Muscle layer of colon (tissue), 2 donors: ENCODE data around the gene TAS2R19.
"Not testable (repeated sequence)": the region's sequence is repeated elsewhere in the genome, so short reads cannot be mapped to it uniquely, and the experiment has no call there.

Experiments
- H3K27ac ChIP-seq: one replicate; pipeline ENCODE4 v1.7.0; 2013; ENCODE audit warnings: low read depth, mild to moderate bottlenecking, low read length, moderate library complexity
- H3K27me3 ChIP-seq, 2 donors: one replicate each; pipeline ENCODE4 v1.7.0; 2013; ENCODE audit warnings: low read length in 2 of 2, mild to moderate bottlenecking in 2 of 2; ENCODE audit not compliant: insufficient read depth in 2 of 2, control insufficient read depth in 1 of 2
- H3K36me3 ChIP-seq: one replicate; pipeline ENCODE4 v1.7.0; 2013; ENCODE audit warnings: mild to moderate bottlenecking, low read length; ENCODE audit not compliant: insufficient read depth
- H3K4me1 ChIP-seq: one replicate; pipeline ENCODE4 v1.7.0; 2013; ENCODE audit warnings: mild to moderate bottlenecking, low read length; ENCODE audit not compliant: insufficient read depth
- H3K4me3 ChIP-seq, 2 donors: one replicate each; pipeline ENCODE4 v1.7.0; 2013; ENCODE audit warnings: low read length in 2 of 2, low read depth in 1 of 2, mild to moderate bottlenecking in 1 of 2, moderate library complexity in 1 of 2
- H3K9ac ChIP-seq: one replicate; pipeline ENCODE4 v1.7.0; 2013; ENCODE audit warnings: low read length
- H3K9me3 ChIP-seq: one replicate; pipeline ENCODE4 v1.7.0; 2013; ENCODE audit warnings: mild to moderate bottlenecking, low read length
- donor health status: abdominal sarcoma.
- donor health status: Adenocarcinoma of cecum.

TAS2R19 gene

GRCh38 chr12:11039171-11039570 lies 16.8 kb upstream of the TAS2R19 start:
- no peak overlapping the region for H3K27ac ChIP-seq
- no peak overlapping the region for H3K4me3 ChIP-seq
- H3K9me3 ChIP-seq: no peaks in the 10 kb centered on the region
- no peaks in the 10 kb centered on the region for H3K36me3 ChIP-seq
- no peak overlapping the region for H3K9ac ChIP-seq
- H3K4me1 ChIP-seq: no peaks in the 10 kb centered on the region
- no peaks in the 10 kb centered on the region for H3K27me3 ChIP-seq

GRCh38 chr12:11033959-11034358 lies 11.5 kb upstream of the TAS2R19 start:
- not testable (repeated sequence) for H3K4me1 ChIP-seq, H3K27ac ChIP-seq, H3K9ac ChIP-seq, H3K4me3 ChIP-seq, H3K27me3 ChIP-seq, H3K9me3 ChIP-seq, H3K36me3 ChIP-seq

DNA sequence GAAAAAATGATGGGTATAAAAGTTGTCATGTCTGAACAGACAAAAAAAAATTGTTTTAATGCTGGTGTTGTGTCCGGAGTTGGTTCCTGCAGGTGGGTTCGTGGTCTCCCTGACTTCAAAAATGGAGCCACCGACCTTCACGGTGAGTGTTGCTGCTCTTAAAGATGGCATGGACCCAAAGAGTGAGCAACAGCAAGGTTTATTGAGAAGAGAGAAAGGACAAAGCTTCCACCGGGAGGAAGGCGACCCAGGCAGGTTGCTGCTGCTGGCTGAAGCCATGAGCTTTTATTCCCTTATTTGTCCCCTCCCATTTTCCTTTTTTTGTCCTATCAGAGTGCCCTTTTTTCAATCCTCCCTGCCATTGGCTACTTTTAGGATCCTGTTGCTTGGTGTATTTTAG lies 8.9 kb upstream of the TAS2R19 start, which contains the start of gene TAS2R31:
TSS of gene TAS2R31 (minus strand) at position 101 of the 400 bp plus-strand sequence. CDS start at position 29, 72 bp downstream.
- H3K27ac ChIP-seq: no peak within 1 kb of the TSS
- H3K4me1 ChIP-seq: no peaks in the 10 kb centered on the region
- no peaks in the 10 kb centered on the region for H3K9me3 ChIP-seq

DNA sequence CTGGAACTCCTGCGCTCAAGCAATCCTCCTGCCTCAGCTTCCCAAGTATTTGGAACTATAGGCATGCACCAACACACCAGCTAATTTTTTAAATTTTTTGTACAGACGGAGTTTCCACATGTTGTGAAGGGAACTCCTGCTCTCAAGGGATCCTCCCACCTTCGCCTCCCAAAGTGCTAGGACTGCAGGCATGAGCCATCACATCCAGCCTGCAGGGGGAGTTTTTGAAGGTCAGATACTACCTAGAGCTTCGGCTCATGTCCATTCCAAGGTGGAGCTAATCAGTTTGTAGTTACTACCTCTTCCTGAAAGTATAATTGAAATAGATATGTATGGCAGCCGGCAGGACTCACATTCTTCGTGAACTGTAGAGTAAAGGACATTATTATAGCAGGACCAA lies 3.7 kb upstream of the TAS2R19 start:
- Histone ChIP-seq H3K27ac (no peak overlapping the region), H3K9me3 (no peaks in the 10 kb centered on the region), H3K36me3 (no peaks in the 10 kb centered on the region), H3K4me3 (no peak overlapping the region), H3K27me3 (no peaks in the 10 kb centered on the region), H3K9ac (no peak overlapping the region), H3K4me1 (no peaks in the 10 kb centered on the region)

More for the DNA sequence above, 8.9 kb upstream of the TAS2R19 start, which contains the start of gene TAS2R31:
- H3K9ac ChIP-seq: no peak within 1 kb of the TSS
- no peaks in the 10 kb centered on the region for H3K36me3 ChIP-seq
- no peak within 1 kb of the TSS for H3K4me3 ChIP-seq
- H3K27me3 ChIP-seq: no peaks in the 10 kb centered on the region

- no peaks in the 10 kb centered on the region for H3K4me1 ChIP-seq
- no peaks in the 10 kb centered on the region for H3K9me3 ChIP-seq
- H3K27me3 ChIP-seq: no peaks in the 10 kb centered on the region
- no peak overlapping the region for H3K9ac ChIP-seq
- no peak overlapping the region for H3K27ac ChIP-seq
- no peak overlapping the region for H3K4me3 ChIP-seq
- H3K36me3 ChIP-seq: no peaks in the 10 kb centered on the region
Observed at GRCh38 chr12:11023387-11023786, 967 bp upstream of the TAS2R19 start.

DNA sequence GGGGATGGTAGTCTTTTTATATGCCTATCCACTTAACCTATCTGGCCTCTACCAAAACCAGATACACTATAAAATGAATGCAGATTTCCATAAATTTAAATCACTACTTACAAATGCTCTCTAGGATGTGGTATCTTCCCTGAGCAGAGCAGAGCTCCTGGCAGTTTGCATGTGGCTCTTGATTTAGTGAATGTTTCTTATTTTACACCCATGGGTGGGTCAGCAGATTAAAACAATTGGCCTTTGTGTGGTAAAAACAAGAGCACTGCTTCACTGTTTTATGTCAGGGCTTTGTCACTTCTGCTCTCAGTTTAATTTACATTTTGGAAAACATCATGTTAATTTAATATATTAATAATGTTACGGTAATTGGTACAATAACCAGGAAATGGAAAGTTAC lies 5.5 kb downstream of the TAS2R19 start:
- Histone ChIP-seq H3K4me1 (no peaks in the 10 kb centered on the region), H3K27me3 (no peaks in the 10 kb centered on the region), H3K36me3 (no peaks in the 10 kb centered on the region), H3K4me3 (no peak overlapping the region), H3K9me3 (no peaks in the 10 kb centered on the region), H3K27ac (no peak overlapping the region), H3K9ac (no peak overlapping the region)

DNA sequence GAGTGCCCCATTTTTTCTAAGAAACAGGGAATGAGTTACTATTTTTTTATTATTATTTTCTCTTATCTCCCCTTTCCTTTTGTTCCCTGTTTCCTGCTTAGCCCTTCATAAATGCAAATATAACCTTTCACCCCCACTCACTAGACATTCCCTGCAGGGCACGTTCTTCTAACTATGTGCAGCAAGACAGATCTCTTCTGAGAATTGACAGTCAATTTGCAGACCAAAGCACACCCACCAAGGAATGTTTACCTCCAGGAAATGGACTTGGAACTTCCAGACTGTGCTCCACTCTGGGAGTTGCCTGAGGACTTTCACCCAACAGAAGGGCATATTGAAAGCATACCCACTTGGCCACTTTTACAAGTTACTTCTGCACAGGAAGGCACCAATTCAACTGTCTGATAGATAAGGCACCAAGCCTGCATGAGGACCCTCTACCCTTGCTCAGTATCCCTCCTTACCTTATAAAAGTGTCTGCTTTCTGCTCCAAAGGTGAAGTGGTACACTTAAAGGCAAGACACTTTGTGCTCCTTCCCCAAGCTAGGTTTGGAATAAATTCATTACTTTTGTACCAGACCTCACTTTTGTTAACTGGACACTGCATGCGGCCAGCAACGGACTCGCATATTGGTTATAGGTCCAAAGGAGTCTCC lies 6.5 kb downstream of the TAS2R19 start:
- Histone ChIP-seq H3K27ac (no peak overlapping the region), H3K9ac (no peak overlapping the region), H3K4me3 (no peak overlapping the region)

DNA sequence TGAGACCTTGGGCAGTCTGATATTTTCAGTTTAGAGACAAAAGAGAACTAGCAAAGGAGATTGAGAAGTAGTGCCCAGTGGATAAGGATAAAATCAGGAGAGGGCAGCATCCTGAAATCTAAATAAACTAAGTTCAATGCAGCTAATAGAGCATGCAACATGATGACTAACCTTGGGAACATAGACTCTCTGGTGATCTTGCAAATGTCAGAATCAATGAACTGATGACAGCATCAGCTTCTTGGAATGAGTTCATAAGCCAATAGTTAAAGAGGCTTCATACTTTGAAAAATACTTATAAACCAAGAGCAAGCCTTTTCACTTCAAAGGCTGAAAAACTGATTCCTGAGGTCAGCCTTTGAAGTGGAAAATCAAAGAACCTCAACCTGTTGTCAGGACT lies 8.2 kb downstream of the TAS2R19 start:
- Histone ChIP-seq H3K9ac (no peak overlapping the region), H3K27ac (no peak overlapping the region), H3K9me3 (no peaks in the 10 kb centered on the region), H3K36me3 (no peaks in the 10 kb centered on the region), H3K27me3 (no peaks in the 10 kb centered on the region), H3K4me1 (no peaks in the 10 kb centered on the region), H3K4me3 (no peak overlapping the region)

More for the DNA sequence above, 6.5 kb downstream of the TAS2R19 start:
- Histone ChIP-seq H3K36me3 (no peaks in the 10 kb centered on the region), H3K9me3 (no peaks in the 10 kb centered on the region), H3K4me1 (no peaks in the 10 kb centered on the region), H3K27me3 (no peaks in the 10 kb centered on the region)

- H3K4me3 ChIP-seq: no peak overlapping the region
- no peaks in the 10 kb centered on the region for H3K27me3 ChIP-seq
Observed at GRCh38 chr12:11007608-11008007, 14.8 kb downstream of the TAS2R19 start.

GRCh38 chr12:10998204-10998603 lies 24.2 kb downstream of the TAS2R19 start, which contains the start of gene TAS2R20:
Gene TAS2R20 (minus strand): TSS chr12:10998304. CDS start chr12:10997875, 429 bp downstream.
- Histone ChIP-seq H3K9ac (no peak within 1 kb of the TSS), H3K4me3 (no peak within 1 kb of the TSS), H3K4me1 (no peaks in the 10 kb centered on the region), H3K9me3 (no peaks in the 10 kb centered on the region), H3K27ac (no peak within 1 kb of the TSS), H3K36me3 (no peaks in the 10 kb centered on the region), H3K27me3 (no peaks in the 10 kb centered on the region)

More at GRCh38 chr12:11007608-11008007, 14.8 kb downstream of the TAS2R19 start:
- no peak overlapping the region for H3K27ac ChIP-seq
- H3K9me3 ChIP-seq: no peaks in the 10 kb centered on the region
- no peaks in the 10 kb centered on the region for H3K36me3 ChIP-seq
- no peaks in the 10 kb centered on the region for H3K4me1 ChIP-seq
- H3K9ac ChIP-seq: no peak overlapping the region

DNA sequence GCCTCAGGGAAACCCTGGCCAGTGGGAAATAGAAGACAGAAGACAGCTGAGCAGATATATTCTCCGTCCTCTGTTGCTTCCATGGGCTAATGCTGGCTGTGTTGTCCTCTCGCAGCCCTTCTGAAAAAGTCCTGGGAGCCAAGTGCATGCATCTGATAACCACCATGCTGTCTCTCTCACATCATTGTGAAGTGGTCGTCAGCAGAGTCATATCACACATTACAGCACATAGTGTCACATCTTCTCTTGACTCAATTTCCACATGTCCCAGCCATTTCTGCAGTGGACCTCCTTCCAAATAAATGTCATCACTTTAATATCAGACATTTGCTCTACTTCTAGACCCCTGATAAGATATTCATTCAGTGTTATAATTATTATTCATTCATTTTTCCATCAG lies 28.1 kb downstream of the TAS2R19 start:
- Histone ChIP-seq H3K9ac (no peak overlapping the region), H3K4me3 (no peak overlapping the region), H3K4me1 (no peaks in the 10 kb centered on the region), H3K36me3 (no peaks in the 10 kb centered on the region), H3K9me3 (no peaks in the 10 kb centered on the region), H3K27me3 (no peaks in the 10 kb centered on the region), H3K27ac (no peak overlapping the region)

- H3K9me3 ChIP-seq: no peaks in the 10 kb centered on the region
- no peaks in the 10 kb centered on the region for H3K36me3 ChIP-seq
- H3K4me3 ChIP-seq: no peak overlapping the region
- H3K27me3 ChIP-seq: no peaks in the 10 kb centered on the region
- H3K4me1 ChIP-seq: no peaks in the 10 kb centered on the region
- no peak overlapping the region for H3K9ac ChIP-seq
- no peak overlapping the region for H3K27ac ChIP-seq
Observed at GRCh38 chr12:10989107-10989506, 33.3 kb downstream of the TAS2R19 start.
